Lung (tissue), 12 donors: ENCODE measurements around the gene PGM2. TPM values are rescaled to one million over a fixed set of nuclear protein-coding genes. Genes with fewer than 3 reads are reported as not detected.

ENCODE experiments used
- ATAC-seq: fragments of 200-7000 bp; cut with Tn5 transposase; one replicate; pipeline ENCODE4 v1.9.1; 2020; ENCODE audit warnings: moderate number of reproducible peaks; ENCODE audit not compliant: insufficient read depth, low FRiP score
- DNase-seq, 3 donors: peaks; one replicate each; pipeline ENCODE4 v3.0.0-alpha.2; 2013 to 2017
- H3K27ac ChIP-seq, 2 donors: one replicate each; pipeline ENCODE4 v1.5.1; 2013; ENCODE audit warnings: mild to moderate bottlenecking in 2 of 2, moderate library complexity in 2 of 2, control low read depth in 1 of 2, inconsistent platforms in 1 of 2, low read depth in 1 of 2, low read length in 1 of 2
- H3K27me3 ChIP-seq, 3 donors: one replicate each; pipeline ENCODE4 v1.5.1; 2013; ENCODE audit warnings: low read length in 2 of 3; ENCODE audit not compliant: control insufficient read depth in 3 of 3, insufficient read depth in 3 of 3
- H3K36me3 ChIP-seq, 4 donors: one replicate each; pipeline ENCODE4 v1.5.1; 2013; ENCODE audit warnings: low read length in 4 of 4, mild to moderate bottlenecking in 1 of 4, moderate library complexity in 1 of 4; ENCODE audit not compliant: control insufficient read depth in 4 of 4, insufficient read depth in 4 of 4
- H3K4me1 ChIP-seq, 5 donors: one replicate each; pipeline ENCODE4 v1.5.1; 2013; ENCODE audit warnings: low read length in 5 of 5, mild to moderate bottlenecking in 2 of 5, moderate library complexity in 1 of 5; ENCODE audit not compliant: control insufficient read depth in 5 of 5, insufficient read depth in 5 of 5
- H3K4me3 ChIP-seq: one replicate; pipeline ENCODE4 v1.5.1; 2013; ENCODE audit warnings: mild to moderate bottlenecking, control low read depth, moderate library complexity
- H3K9ac ChIP-seq, 2 donors: one replicate each; pipeline ENCODE4 v1.5.1; 2013; ENCODE audit warnings: low read length in 2 of 2, control low read depth in 1 of 2; ENCODE audit not compliant: insufficient read depth in 1 of 2
- H3K9me3 ChIP-seq, 4 donors: one replicate each; pipeline ENCODE4 v1.5.1; 2013; ENCODE audit warnings: low read length in 3 of 4, mild to moderate bottlenecking in 1 of 4, moderate library complexity in 1 of 4; ENCODE audit not compliant: control insufficient read depth in 4 of 4, insufficient read depth in 3 of 4
- CTCF ChIP-seq: IDR thresholded peaks from 2 replicates; pipeline ENCODE4 v1.5.1; 2012; ENCODE audit warnings: mild to moderate bottlenecking; ENCODE audit errors: control extremely low read depth, extremely low read depth
- WGBS, 2 donors: extraction: QIAGEN DNeasy Blood & Tissue Kit; methylation state at CpG; one replicate each; pipeline ENCODE4 v1.1.7; 2013; 5-methylcytosine and 5-hydroxymethylcytosine counted together
- polyA plus RNA-seq, 2 donors: library from polyadenylated mRNA; stranded (reverse); fragments of 200-250 nt; gene quantifications; one replicate each; pipeline ENCODE4 v1.2.1, GENCODE V29; 2013
- total RNA-seq, 2 donors: library from RNA; depleted of rRNA in 1 of 2; stranded (reverse); fragments of >200 nt in 1 of 2; gene quantifications; one replicate each; pipeline ENCODE4 v1.2.1, GENCODE V29; 2014 to 2021
- donor health status: control.
- donor health status: control.
- donor health status: Bipolar disorder and iron deficiency.
- donor health status: healthy.
- donor health status: DM: yes; HTN: yes; CAD: no.

The PGM2 gene
- total and polyA plus RNA-seq, 4 donors, result 4.8 to 28.9 (median 18.4) TPM

GRCh38 chr4:37862961-37863360 is 36.5 kb downstream of the PGM2 start:
- no peak for TF ChIP-seq CTCF
- H3K36me3 ChIP-seq, result peaks cover 0 to 10% (median under 1%) of the 10 kb centered on the region in 4 donors
- no peaks in the 10 kb centered on the region for H3K27me3 ChIP-seq
- ATAC-seq, result no peak
- no peak overlapping the region for H3K27ac ChIP-seq
- peak; percentile 14 to 62 (median 54) for DNase-seq
- no peak overlapping the region for H3K9ac ChIP-seq
- no peaks in the 10 kb centered on the region for H3K9me3 ChIP-seq
- no peak overlapping the region for H3K4me3 ChIP-seq
- WGBS, 2 donors, result 80 to 85% methylated on average over 4 of the region's 4 CpGs
- peaks cover 0 to 7% (median 2%) of the 10 kb centered on the region in 5 donors for H3K4me1 ChIP-seq

- ATAC-seq, result no peak
- 48 to 59% methylated on average over 4 of the region's 4 CpGs for WGBS, 2 donors
- no peak overlapping the region for H3K4me3 ChIP-seq
- no peak for TF ChIP-seq CTCF
- H3K36me3 ChIP-seq, result peaks cover 0 to 9% (median 0%) of the 10 kb centered on the region in 4 donors
- peak in 1 of 3 donors; percentile 8 for DNase-seq
- H3K27ac ChIP-seq, result no peak overlapping the region
- H3K9me3 ChIP-seq, result no peaks in the 10 kb centered on the region
- H3K9ac ChIP-seq, result no peak overlapping the region
- no peaks in the 10 kb centered on the region for H3K27me3 ChIP-seq
- peaks cover 0 to 5% (median 2%) of the 10 kb centered on the region in 5 donors for H3K4me1 ChIP-seq
Measured at GRCh38 chr4:37864786-37865185, 38.3 kb downstream of the PGM2 start.

GRCh38 chr4:37865450-37865849 is 39.0 kb downstream of the PGM2 start:
- ATAC-seq (no peak), DNase-seq (no peak)
- WGBS, 2 donors, result 71 to 78% methylated on average over 3 of the region's 3 CpGs
- Histone ChIP-seq H3K4me1 (peaks cover 0 to 5% (median 2%) of the 10 kb centered on the region in 5 donors), H3K9ac (no peak overlapping the region), H3K27ac (no peak overlapping the region), H3K27me3 (no peaks in the 10 kb centered on the region), H3K4me3 (no peak overlapping the region), H3K9me3 (no peaks in the 10 kb centered on the region), H3K36me3 (peaks cover 0 to 9% (median 0%) of the 10 kb centered on the region in 4 donors)
- no peak for TF ChIP-seq CTCF

GRCh38 chr4:37867102-37867501 is 40.6 kb downstream of the PGM2 start:
- H3K4me3 ChIP-seq, result no peak overlapping the region
- H3K4me1 ChIP-seq, result peaks cover 0 to 5% (median 2%) of the 10 kb centered on the region in 5 donors
- WGBS, 2 donors, result 97% methylated on average over 3 of the region's 3 CpGs
- TF ChIP-seq CTCF, result no peak
- ATAC-seq (no peak), DNase-seq (no peak)
- peaks cover 0 to 6% (median 0%) of the 10 kb centered on the region in 4 donors for H3K36me3 ChIP-seq
- H3K9me3 ChIP-seq, result no peaks in the 10 kb centered on the region
- H3K9ac ChIP-seq, result no peak overlapping the region
- no peaks in the 10 kb centered on the region for H3K27me3 ChIP-seq
- no peak overlapping the region for H3K27ac ChIP-seq
